Measurements from ENCODE around the gene CLSTN1. TPM values are rescaled to one million over a fixed set of nuclear protein-coding genes. Genes with fewer than 3 reads are reported as not detected.

Gene CLSTN1
- total and polyA plus RNA-seq, 10 of the 15 experiments (the other 5 are each of a cell fraction or from before 2014, with no cell fraction given), result 2.7 to 64.4 (median 23.2) TPM

DNA sequence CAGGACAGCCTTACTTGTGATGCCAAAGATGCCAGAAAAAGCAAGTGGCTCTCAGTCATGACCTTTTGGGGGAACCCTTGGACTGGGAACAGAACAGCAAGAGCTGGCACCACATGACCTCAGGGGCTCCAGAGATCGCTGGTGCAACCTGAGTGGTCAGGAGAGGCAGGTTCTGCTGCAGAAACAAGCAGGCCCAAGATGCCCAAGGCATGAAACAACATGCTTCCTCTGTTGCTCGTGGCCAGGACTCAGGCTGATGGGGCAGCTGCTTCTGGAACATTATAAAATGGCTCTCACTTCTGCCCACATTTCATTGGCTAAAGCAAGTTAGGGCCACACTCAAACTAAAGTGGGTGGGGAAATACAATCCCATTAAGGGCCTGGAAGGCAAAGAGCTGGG lies 17.7 kb upstream of the CLSTN1 start:
- Histone ChIP-seq H3K4me2 (ENCODE audit: control insufficient read depth, insufficient read depth) (no peak overlapping the region), H4K20me1 (ENCODE audit: control insufficient read depth, insufficient read depth) (no peaks in the 10 kb centered on the region), H3K27me3 (replicated peaks in 1 of 2; ENCODE audit: control insufficient read depth in 2 of 2, insufficient read depth in 2 of 2, low read length in 1 of 2) (no peaks in the 10 kb centered on the region; a peak in 1 of 4 replicates), H3K27ac (ENCODE audit: control insufficient read depth, insufficient read depth) (no peak overlapping the region), H3K9me3 (replicated peaks; ENCODE audit: control insufficient read depth, insufficient read depth, low read length) (no peaks in the 10 kb centered on the region; the same call in 2 of the 3 replicates), H3K9ac (ENCODE audit: control insufficient read depth, insufficient read depth, low read length) (no peak overlapping the region), H3K79me2 (ENCODE audit: control insufficient read depth, insufficient read depth, low read length) (no peaks in the 10 kb centered on the region), H3K4me3 (no peak overlapping the region), H3K36me3 (ENCODE audit: control insufficient read depth in 2 of 2, insufficient read depth in 2 of 2, low read length in 1 of 2) (no peaks in the 10 kb centered on the region), H2AFZ (ENCODE audit: control insufficient read depth, low read depth, low read length) (no peak overlapping the region), H3K4me1 (ENCODE audit: control insufficient read depth, insufficient read depth, low read length) (no peaks in the 10 kb centered on the region)
- WGBS (ENCODE audit: insufficient coverage, insufficient replicate concordance, low lambda C conversion rate, missing lambda C conversion rate), result 21% methylated on average over 2 of the region's 2 CpGs
- intact Hi-C loops (cut with micrococcal nuclease; ENCODE audit: unreplicated experiment), result no loop called here
- POLR2A ChIA-PET, result interaction anchor here (0.6 kb wide), 1 partner anchor 1153 kb away, joined by 3 read pairs; no protein-coding TSS in a partner anchor
- ATAC-seq (no peak), FAIRE-seq (no peak), DNase-seq (ENCODE audit: low read depth, low spot score) (no peak)
- TF ChIP-seq TAF1 (IDR thresholded peaks at IDR 0.05; ENCODE audit: borderline replicate concordance, low read depth, low read length) (no peak), CREB1 (IDR thresholded peaks at IDR 0.05; ENCODE audit: low read depth) (no peak), TARDBP (IDR thresholded peaks at IDR 0.05; ENCODE audit: borderline replicate concordance) (no peak), EGR1 (IDR thresholded peaks at IDR 0.05; ENCODE audit: borderline replicate concordance in 1 of 2, low read depth in 2 of 2, low read length in 2 of 2) (no peak), MEF2A (IDR thresholded peaks at IDR 0.05; ENCODE audit: insufficient read depth, low read depth, low read length) (no peak), ATF3 (IDR thresholded peaks at IDR 0.05; ENCODE audit: borderline replicate concordance, extremely low read depth, low read depth, low read length) (no peak), IKZF1 (conservative IDR thresholded peaks at IDR 0.05) (no peak), NFYA (IDR thresholded peaks at IDR 0.05; ENCODE audit: borderline replicate concordance, low read depth, low read length) (no peak)
- TF ChIP-seq, protein P1, sequence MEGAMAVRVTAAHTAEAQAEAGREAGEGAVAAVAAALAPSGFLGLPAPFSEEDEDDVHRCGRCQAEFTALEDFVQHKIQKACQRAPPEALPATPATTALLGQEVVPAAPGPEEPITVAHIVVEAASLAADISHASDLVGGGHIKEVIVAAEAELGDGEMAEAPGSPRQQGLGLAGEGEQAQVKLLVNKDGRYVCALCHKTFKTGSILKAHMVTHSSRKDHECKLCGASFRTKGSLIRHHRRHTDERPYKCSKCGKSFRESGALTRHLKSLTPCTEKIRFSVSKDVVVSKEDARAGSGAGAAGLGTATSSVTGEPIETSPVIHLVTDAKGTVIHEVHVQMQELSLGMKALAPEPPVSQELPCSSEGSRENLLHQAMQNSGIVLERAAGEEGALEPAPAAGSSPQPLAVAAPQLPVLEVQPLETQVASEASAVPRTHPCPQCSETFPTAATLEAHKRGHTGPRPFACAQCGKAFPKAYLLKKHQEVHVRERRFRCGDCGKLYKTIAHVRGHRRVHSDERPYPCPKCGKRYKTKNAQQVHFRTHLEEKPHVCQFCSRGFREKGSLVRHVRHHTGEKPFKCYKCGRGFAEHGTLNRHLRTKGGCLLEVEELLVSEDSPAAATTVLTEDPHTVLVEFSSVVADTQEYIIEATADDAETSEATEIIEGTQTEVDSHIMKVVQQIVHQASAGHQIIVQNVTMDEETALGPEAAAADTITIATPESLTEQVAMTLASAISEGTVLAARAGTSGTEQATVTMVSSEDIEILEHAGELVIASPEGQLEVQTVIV (IDR thresholded peaks at IDR 0.05; ENCODE audit: borderline replicate concordance, partially characterized antibody), result no peak
- TF ChIP-seq, protein P2, sequence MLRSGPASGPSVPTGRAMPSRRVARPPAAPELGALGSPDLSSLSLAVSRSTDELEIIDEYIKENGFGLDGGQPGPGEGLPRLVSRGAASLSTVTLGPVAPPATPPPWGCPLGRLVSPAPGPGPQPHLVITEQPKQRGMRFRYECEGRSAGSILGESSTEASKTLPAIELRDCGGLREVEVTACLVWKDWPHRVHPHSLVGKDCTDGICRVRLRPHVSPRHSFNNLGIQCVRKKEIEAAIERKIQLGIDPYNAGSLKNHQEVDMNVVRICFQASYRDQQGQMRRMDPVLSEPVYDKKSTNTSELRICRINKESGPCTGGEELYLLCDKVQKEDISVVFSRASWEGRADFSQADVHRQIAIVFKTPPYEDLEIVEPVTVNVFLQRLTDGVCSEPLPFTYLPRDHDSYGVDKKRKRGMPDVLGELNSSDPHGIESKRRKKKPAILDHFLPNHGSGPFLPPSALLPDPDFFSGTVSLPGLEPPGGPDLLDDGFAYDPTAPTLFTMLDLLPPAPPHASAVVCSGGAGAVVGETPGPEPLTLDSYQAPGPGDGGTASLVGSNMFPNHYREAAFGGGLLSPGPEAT (IDR thresholded peaks at IDR 0.05; ENCODE audit: low read depth), result no peak
- no TSS peak for BruUV-seq (replicated peaks)
- RAD21 ChIA-PET (ENCODE audit: unreplicated experiment), result no interaction called here
- in situ Hi-C loops (cut with MboI), result no loop called here
- SMC1A ChIA-PET (ENCODE audit: uncharacterized antibody, unreplicated experiment), result no interaction called here
- CTCF ChIA-PET, result interaction anchor here (1.0 to 2.3 kb wide), 2 partner anchors 9 to 56 kb away, joined by 3 to 5 read pairs; no protein-coding TSS in a partner anchor
